ENCODE measurements around the gene TMEM132C. TPM values are rescaled to one million over a fixed set of nuclear protein-coding genes. Genes with fewer than 3 reads are reported as not detected.

TMEM132C gene
- total RNA-seq, 3 donors from 2014 or later (not counting 1 experiment from before 2014, with no cell fraction given) = 0.08 to 0.41 TPM; not detected in 1

- Mint-ChIP-seq H3K27me3 (ENCODE audit: low read depth in 2 of 2) (peaks cover 13 to 24% of the 10 kb centered on the region in 2 donors), H3K27ac (no peak overlapping the region), H3K4me3 (no peak overlapping the region), H3K36me3 (no peaks in the 10 kb centered on the region), H3K9me3 (no peaks in the 10 kb centered on the region), H3K4me1 (no peaks in the 10 kb centered on the region)
- Histone ChIP-seq H3K4me1 (ENCODE audit: control insufficient read depth, insufficient read depth, low read length) (no peaks in the 10 kb centered on the region), H3K4me3 (ENCODE audit: low read length) (no peak overlapping the region), H3K27ac (ENCODE audit: low read length) (no peak overlapping the region), H3K36me3 (ENCODE audit: control insufficient read depth, insufficient read depth, low read length) (no peaks in the 10 kb centered on the region), H3K27me3 (ENCODE audit: control insufficient read depth, insufficient read depth, low read length) (no peaks in the 10 kb centered on the region), H3K9me3 (ENCODE audit: control insufficient read depth, insufficient read depth, low read length) (no peaks in the 10 kb centered on the region)
- no peak for DNase-seq
- intact Hi-C loops (cut with micrococcal nuclease) = no loop called here
- ATAC-seq = no peak
- TF ChIP-seq CTCF (IDR thresholded peaks at IDR 0.05) = no peak
- WGBS (ENCODE audit: insufficient coverage) = 63% methylated on average over 5 of the region's 5 CpGs
Measured at GRCh38 chr12:128418944-128419343, 152.0 kb downstream of the TMEM132C start.

- Mint-ChIP-seq H3K36me3 (no peaks in the 10 kb centered on the region), H3K27ac (no peak overlapping the region), H3K9me3 (no peaks in the 10 kb centered on the region), H3K4me3 (no peak overlapping the region), H3K27me3 (ENCODE audit: low read depth in 2 of 2) (peaks cover 13 to 30% of the 10 kb centered on the region in 2 donors), H3K4me1 (no peaks in the 10 kb centered on the region)
- intact Hi-C loops (cut with micrococcal nuclease) = no loop called here
- Histone ChIP-seq H3K27ac (ENCODE audit: low read length) (no peak overlapping the region), H3K27me3 (ENCODE audit: control insufficient read depth, insufficient read depth, low read length) (no peaks in the 10 kb centered on the region), H3K4me1 (ENCODE audit: control insufficient read depth, insufficient read depth, low read length) (no peaks in the 10 kb centered on the region), H3K36me3 (ENCODE audit: control insufficient read depth, insufficient read depth, low read length) (no peaks in the 10 kb centered on the region), H3K9me3 (ENCODE audit: control insufficient read depth, insufficient read depth, low read length) (no peaks in the 10 kb centered on the region), H3K4me3 (ENCODE audit: low read length) (no peak overlapping the region)
- no peak for ATAC-seq
- 79% methylated on average over 2 of the region's 2 CpGs for WGBS (ENCODE audit: insufficient coverage)
- no peak for TF ChIP-seq CTCF (IDR thresholded peaks at IDR 0.05)
- no peak for DNase-seq
Measured at GRCh38 chr12:128420163-128420562, 153.2 kb downstream of the TMEM132C start.

GRCh38 chr12:128421375-128421774 is 154.4 kb downstream of the TMEM132C start:
- TF ChIP-seq CTCF (IDR thresholded peaks at IDR 0.05) = no peak
- Mint-ChIP-seq H3K4me1 (no peaks in the 10 kb centered on the region), H3K9me3 (no peaks in the 10 kb centered on the region), H3K4me3 (no peak overlapping the region), H3K27me3 (ENCODE audit: low read depth in 2 of 2) (peaks cover 13 to 37% of the 10 kb centered on the region in 2 donors), H3K36me3 (no peaks in the 10 kb centered on the region), H3K27ac (no peak overlapping the region)
- Histone ChIP-seq H3K27me3 (ENCODE audit: control insufficient read depth, insufficient read depth, low read length) (no peaks in the 10 kb centered on the region), H3K9me3 (ENCODE audit: control insufficient read depth, insufficient read depth, low read length) (no peaks in the 10 kb centered on the region), H3K4me1 (ENCODE audit: control insufficient read depth, insufficient read depth, low read length) (no peaks in the 10 kb centered on the region), H3K4me3 (ENCODE audit: low read length) (no peak overlapping the region), H3K36me3 (ENCODE audit: control insufficient read depth, insufficient read depth, low read length) (no peaks in the 10 kb centered on the region), H3K27ac (ENCODE audit: low read length) (no peak overlapping the region)
- intact Hi-C loops (cut with micrococcal nuclease) = no loop called here
- DNase-seq = no peak
- WGBS (ENCODE audit: insufficient coverage) = 79% methylated on average over 6 of the region's 7 CpGs
- ATAC-seq = no peak

- intact Hi-C loops (cut with micrococcal nuclease) = no loop called here
- Histone ChIP-seq H3K4me3 (ENCODE audit: low read length) (no peak overlapping the region), H3K4me1 (ENCODE audit: control insufficient read depth, insufficient read depth, low read length) (no peaks in the 10 kb centered on the region), H3K27ac (ENCODE audit: low read length) (no peak overlapping the region), H3K27me3 (ENCODE audit: control insufficient read depth, insufficient read depth, low read length) (no peaks in the 10 kb centered on the region), H3K36me3 (ENCODE audit: control insufficient read depth, insufficient read depth, low read length) (no peaks in the 10 kb centered on the region), H3K9me3 (ENCODE audit: control insufficient read depth, insufficient read depth, low read length) (no peaks in the 10 kb centered on the region)
- Mint-ChIP-seq H3K9me3 (no peaks in the 10 kb centered on the region), H3K36me3 (no peaks in the 10 kb centered on the region), H3K27me3 (ENCODE audit: low read depth in 2 of 2) (peaks cover 13 to 37% of the 10 kb centered on the region in 2 donors), H3K27ac (no peak overlapping the region), H3K4me1 (no peaks in the 10 kb centered on the region), H3K4me3 (no peak overlapping the region)
- DNase-seq (no peak), ATAC-seq (no peak)
- TF ChIP-seq CTCF (IDR thresholded peaks at IDR 0.05) = no peak
- WGBS (ENCODE audit: insufficient coverage) = 100% methylated on average over 2 of the region's 2 CpGs
Measured at GRCh38 chr12:128423205-128423604, 156.2 kb downstream of the TMEM132C start.

Data from natural killer cell (primary cell).